LNCAP (cell line): ENCODE results near the gene ZNF888.

Experiments
- TF ChIP-seq, protein P1 (sequence below): fragments of 450-650 bp; IDR thresholded peaks from 2 replicates; pipeline ENCODE4 v1.5.1; 2017; ENCODE audit warnings: mild to moderate bottlenecking

Gene ZNF888

DNA sequence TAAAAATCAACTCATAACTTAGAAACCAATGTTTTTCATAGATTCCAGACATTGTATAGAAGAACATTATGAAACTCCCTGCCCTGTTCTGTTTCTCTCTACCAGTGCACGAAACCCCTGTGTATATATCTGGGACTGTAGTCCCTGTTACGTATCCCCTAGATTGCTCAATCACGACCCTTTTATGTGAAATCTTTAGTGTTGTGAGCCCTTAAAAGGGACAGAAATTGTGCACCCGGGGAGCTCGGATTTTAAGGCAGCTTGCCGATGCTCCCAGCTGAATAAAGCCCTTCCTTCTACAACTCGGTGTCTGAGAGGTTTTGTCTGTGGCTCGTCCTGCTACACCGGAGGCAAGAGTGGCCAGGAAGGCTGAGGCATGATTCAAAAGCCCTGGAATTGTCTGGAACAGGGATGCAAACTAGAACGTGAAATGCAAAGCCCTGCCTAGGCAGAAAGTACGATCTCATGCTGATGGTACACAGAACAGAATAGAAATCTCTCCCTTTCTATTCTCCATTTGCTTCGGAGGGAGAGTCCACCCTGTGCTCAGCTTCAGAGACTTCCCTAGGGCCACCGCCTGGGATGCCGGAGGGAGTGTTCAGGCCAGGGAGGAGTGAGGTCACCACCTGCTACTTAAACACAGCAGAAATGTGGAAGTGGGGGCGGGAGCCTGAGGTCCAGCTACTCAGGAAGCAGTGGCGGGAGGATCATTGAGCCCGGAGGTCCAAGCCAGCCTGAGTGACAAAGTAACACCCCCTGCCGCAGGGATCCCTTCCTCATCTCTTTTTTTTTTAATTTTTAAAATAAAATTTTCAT, 758 bp upstream of the ZNF888 start:
- TF ChIP-seq, protein P1, sequence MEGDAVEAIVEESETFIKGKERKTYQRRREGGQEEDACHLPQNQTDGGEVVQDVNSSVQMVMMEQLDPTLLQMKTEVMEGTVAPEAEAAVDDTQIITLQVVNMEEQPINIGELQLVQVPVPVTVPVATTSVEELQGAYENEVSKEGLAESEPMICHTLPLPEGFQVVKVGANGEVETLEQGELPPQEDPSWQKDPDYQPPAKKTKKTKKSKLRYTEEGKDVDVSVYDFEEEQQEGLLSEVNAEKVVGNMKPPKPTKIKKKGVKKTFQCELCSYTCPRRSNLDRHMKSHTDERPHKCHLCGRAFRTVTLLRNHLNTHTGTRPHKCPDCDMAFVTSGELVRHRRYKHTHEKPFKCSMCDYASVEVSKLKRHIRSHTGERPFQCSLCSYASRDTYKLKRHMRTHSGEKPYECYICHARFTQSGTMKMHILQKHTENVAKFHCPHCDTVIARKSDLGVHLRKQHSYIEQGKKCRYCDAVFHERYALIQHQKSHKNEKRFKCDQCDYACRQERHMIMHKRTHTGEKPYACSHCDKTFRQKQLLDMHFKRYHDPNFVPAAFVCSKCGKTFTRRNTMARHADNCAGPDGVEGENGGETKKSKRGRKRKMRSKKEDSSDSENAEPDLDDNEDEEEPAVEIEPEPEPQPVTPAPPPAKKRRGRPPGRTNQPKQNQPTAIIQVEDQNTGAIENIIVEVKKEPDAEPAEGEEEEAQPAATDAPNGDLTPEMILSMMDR = no peak

- TF ChIP-seq, protein P1 = no peak
These were observed 5.7 kb downstream of the ZNF888 start for GRCh38 chr19:52917531-52917930.

- TF ChIP-seq, protein P1 = no peak
These were observed 12.6 kb downstream of the ZNF888 start for GRCh38 chr19:52910648-52911047.

GRCh38 chr19:52901842-52902241, 21.4 kb downstream of the ZNF888 start:
- TF ChIP-seq, protein P1 = no peak

GRCh38 chr19:52898101-52898500, 25.1 kb downstream of the ZNF888 start:
- TF ChIP-seq, protein P1 = no peak

DNA sequence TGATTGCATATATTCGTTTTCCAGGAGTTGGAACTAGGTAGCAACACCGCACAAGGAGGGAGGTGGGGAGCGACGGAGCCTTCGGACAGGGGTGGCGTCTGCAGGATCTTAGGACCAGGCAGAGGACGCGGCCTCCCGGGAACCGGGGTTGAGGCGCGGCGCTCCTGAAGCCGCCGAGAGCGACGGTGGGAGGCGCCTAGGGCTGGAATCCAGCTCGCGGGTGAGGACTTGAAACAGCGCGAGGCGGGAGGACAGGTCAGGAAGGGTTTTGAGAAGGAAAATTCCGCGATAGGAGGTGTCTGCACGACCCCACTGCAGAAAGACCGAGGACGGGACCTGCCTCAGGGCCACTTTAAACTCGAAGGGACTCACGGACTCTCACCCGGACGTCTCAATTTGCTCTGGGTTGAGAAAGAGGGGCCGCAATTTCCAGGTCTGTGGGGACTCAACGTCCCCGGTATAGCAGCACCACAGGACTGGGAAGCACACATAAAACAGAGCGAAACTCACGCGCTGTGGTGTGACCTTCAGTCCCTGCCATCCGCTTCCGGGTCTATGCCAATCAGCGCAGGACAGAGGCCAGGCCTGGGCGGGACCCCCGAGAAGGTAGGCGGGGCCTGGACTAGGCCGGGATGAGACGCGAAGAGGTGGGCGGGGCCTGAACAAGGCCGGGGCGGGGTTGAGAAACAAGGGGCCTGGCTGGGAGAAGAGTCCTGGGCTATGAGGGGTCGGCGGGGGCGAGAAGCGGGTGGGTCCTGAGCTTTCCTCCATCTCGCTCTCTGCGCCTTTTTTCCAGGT, 25.9 kb downstream of the ZNF888 start, which contains the start of gene ZNF320:
TSS of gene ZNF320 (minus strand) at position 498 of the 798 bp plus-strand sequence. CDS start 7,380 bp downstream, outside the sequence.
- TF ChIP-seq, protein P1 = no peak

DNA sequence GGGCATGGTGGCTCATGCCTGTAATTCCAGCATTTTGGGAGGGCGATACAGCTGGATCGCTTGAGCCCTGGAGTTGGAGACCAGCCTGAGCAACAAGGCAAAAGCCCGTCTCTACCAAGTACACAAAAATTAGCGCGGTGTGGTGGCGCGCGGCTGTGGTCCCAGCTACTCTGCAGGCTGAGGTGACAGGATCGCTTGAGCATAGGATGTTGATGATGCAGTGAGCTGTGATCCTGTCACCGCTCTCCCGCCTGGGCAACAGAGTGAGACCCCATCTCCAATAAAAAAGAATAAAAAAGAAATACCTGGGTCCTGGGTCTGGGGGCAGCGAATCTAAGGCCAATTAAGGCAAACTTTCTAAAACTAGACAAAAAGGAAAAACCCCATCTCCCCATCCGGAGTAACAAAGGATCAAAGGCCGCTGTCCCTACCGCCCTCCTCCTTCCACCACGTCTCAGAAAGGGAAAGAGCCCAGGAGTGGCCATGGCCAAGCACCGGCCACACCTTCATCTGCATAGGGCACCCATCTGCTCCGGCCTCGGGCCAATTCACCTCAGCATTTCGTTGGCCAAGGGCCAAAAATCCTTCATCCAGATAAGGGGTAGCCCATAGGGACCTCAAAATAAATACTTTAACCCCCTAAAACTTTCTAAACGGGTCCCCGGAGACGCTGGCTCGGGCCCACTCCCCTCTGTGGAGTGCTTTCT, 26.6 kb downstream of the ZNF888 start:
- TF ChIP-seq, protein P1 = no peak
